Left renal pelvis (tissue), 4 donors: ENCODE measurements around the gene PKN1. TPM values are rescaled to one million over a fixed set of nuclear protein-coding genes. Genes with fewer than 3 reads are reported as not detected.

Experiments
- DNase-seq, 4 donors: peaks; one replicate each; pipeline ENCODE4 v3.0.0-alpha.2; 2013; ENCODE audit warnings: low read depth in 4 of 4, low spot score in 3 of 4
- polyA plus RNA-seq, 4 donors: library from polyadenylated mRNA; unstranded; fragments of 120-200 nt; gene quantifications; one replicate each; pipeline ENCODE4 v1.2.1, GENCODE V29; 2013; ENCODE audit not compliant: insufficient read length in 4 of 4

PKN1 gene
- polyA plus RNA-seq, 4 donors: 56.1 to 104 (median 80.8) TPM

GRCh38 chr19:14507704-14508542 lies 74.8 kb downstream of the PKN1 start:
- DNase-seq: no peak

DNA sequence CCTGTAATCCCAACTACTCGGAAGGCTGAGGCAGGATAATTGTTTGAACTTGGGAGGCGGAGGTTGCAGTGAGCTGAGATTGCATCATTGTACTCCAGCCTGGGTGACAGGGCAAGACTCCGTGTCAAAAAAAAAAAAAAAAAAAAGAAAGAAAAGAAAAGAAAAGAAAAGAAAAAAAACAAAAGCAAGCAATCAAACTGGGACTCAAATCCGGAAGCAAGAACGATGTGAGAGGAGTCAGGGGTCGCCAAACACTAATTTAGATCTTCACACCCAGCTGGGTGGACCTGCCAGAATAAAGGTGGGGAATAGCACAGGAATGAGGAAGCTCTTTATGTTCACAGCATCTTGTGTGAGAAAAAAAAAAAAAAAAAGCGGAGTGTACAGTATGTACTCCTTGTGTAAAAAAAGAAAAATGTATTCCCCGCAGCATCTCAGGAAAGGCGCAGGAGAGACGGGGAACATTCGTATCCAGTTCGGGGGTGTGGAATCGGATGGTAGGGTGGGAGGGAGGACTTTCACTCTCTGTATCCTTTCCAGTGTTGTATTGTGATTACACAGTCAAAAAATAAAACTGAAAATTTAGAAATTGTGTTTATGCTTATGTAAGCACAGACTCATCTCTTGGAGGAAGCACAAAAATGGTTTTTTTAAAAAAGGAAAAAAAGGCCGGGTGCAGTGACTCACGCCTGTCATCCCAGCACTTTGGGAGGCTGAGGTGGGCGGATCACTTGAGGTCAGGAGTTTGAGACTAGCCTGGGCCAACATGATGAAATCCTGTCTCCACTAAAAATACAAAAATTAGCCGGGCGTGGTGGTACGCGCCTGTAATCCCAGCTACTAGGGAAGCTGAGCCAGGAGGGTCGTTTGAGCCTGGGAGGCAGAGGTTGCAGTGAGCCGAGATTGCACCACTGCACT lies 77.5 kb downstream of the PKN1 start:
- DNase-seq: no peak

DNA sequence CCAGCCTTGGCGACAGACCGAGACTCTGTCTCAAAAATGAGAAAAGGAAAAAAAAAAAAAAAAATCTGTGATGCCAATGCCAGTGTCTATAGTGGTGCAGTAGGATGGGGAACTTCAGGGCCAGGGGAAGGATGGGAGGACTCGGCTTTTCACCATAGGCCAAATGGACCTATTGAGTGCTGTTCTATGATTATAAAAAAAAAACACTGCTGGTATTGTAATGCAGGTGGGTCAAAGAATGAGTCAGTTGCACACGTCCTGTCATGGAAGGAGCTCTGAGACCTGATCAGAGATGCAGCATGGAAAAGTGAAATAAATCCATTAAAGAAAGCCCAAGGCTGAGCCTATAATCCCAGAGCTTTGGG lies 78.1 kb downstream of the PKN1 start:
- DNase-seq: no peak

DNA sequence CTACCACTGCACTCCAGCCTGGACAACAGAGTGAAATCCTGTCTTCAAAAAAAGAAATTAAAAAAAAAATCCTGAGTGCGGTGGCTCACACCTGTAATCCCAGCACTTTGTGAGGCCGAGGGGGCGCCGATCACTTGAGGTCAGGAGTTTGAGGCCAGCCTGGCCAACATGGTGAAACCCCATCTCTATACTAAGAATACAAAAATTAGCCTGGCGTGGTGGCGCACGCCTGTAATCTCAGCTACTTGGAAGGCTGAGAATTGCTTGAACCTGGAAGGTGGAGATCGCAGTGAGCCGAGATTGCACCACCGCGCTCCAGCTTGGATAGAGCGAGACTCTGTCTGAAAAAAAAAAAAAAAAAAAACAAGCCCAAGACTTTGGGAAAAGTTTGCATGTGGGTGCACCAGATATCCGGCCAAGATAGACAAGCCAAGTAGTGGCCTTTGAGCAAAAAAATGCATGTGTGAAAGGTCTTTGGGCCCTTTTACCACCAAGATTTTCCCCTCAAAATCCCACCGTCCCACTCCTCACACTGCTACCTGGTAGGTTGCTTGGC lies 79.4 kb downstream of the PKN1 start:
- DNase-seq: no peak

DNA sequence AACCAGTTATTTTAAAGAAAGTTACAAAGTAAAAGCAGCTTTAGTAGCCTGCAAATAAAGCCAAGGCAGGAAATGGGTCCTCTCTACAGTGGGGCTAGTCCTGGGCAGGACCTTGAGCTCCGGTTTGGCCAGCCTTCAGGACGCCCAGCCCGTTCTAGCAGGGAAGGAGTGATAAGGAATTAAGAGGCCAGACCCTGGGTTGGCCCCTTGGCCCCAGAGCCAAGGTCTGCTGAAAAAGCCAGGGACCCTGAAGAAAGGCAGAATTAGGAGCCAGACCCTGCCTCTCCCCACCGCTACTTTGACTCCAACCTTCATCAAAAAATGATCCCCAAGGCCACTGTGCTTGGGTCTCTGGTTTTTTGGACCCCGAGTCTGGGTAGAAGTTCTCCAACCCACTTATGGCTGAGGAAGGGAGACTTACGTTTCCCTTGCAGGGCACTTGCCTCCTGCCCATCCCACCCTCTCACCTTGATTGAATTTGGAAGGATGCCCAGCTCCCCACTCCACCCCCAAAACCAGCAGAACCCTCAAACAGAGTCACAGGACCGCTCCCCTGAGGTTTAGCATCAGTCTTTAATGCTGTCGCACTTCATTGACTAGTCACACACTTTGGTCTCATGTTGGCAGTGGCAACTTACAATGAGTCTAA lies 81.2 kb downstream of the PKN1 start:
- DNase-seq: no peak

- DNase-seq: no peak
These were observed 82.5 kb downstream of the PKN1 start for GRCh38 chr19:14515501-14516047.

- DNase-seq: no peak
These were observed 83.0 kb downstream of the PKN1 start for GRCh38 chr19:14516048-14516534.

DNA sequence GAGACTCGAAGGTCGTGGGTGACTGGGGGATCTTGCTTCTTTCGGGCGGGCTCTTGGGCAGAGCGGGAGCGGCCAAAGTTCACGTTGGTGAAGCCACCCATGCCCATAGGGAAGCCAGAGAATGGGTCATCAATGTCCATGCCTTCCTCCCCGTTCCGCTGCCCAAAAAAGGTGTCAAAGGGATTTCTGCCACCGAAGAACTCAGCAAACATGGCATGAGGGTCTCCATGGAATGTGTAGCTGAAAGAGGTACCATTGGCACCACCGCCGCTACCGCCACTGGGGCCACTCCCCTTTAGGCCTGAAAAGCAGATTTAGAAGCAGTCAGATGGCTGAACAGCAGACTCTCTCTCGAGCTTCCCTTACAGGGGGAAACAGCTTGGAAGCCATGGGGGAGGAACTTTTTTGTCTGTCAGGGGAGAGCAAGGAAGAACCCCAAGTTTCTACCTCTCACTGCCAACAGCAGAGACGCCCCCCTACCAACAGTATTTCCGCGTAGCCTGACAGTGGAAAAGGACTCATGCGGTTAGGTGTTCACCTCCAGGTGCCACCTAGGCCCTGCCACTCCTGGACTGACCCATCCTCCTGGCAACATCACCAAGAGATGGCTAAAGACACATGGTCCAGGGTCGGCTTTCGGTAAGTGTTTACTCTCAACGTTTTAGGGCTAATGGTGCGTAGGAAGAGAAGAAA lies 83.8 kb downstream of the PKN1 start:
- no peak for DNase-seq

GRCh38 chr19:14517446-14517839 lies 84.3 kb downstream of the PKN1 start:
- no peak for DNase-seq

- no peak for DNase-seq
These were observed 84.9 kb downstream of the PKN1 start, which contains the start of gene DNAJB1 for GRCh38 chr19:14517840-14518505. Gene DNAJB1, minus strand, starts transcription at chr19:14518397. Its CDS starts 48 bp downstream, at chr19:14518349.

DNA sequence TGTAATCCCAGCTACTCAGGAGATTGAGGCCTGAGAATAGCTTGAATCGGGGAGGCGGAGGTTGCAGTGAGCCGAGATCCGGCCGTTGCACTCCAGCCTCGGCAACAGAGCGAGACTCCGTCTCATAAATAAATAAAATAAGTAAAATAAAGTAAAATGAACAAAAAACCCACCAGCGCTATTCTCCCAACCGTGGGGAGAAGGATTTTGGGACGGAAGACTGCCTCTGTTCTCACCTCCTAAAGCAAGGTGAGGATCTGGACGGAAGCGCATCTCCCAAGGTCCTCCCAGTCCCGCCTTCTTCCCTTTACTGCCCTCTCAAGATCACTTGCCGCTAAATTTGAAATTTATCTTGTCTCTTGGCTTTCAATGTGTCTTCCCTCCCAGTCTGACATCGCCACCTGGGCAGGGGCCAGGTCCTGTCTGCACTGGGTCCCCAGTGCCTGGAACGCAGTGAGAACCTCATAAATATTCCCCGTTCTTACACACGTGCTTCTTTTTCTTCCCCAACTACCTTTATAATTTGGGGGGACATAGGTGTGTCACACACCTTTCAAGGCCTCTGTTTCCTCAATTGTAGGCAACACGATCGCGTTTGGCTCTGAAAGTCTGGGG lies 86.2 kb downstream of the PKN1 start:
- no peak for DNase-seq

GRCh38 chr19:14519860-14520407 lies 86.8 kb downstream of the PKN1 start:
- DNase-seq: no peak

DNA sequence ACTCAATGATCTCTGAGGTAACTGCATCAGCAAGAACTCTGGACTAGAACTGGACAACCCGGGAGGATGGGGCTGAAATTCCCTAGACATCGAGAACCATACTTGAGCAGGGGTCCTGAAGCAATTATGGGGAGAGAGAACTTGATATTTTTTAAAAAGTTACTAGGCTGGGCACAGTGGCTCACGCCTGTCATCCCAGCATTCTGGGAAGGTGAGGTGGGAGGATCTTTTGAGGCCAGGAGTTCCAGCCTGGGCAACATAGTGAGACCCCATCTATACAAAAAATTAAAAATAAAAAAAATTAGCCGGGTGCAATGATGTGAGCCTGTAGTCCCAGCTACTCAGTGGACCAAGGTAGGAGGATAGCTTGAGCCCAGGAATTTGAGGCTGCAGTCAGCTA lies 87.4 kb downstream of the PKN1 start:
- no peak for DNase-seq

Other genes with a start within 250 kb of the PKN1 start
- 10 to 100 TPM; 34.7 to 60.6 (median 44.1) TPM for gene ADGRL1, start 227.1 kb upstream of the PKN1 start, polyA plus RNA-seq
- gene ADGRE5, start 51.9 kb upstream of the PKN1 start, polyA plus RNA-seq: 10 to 100 TPM; 20.3 to 44.8 (median 23.1) TPM
- 10 to 100 TPM; 36.1 to 70.0 (median 53.2) TPM for gene DDX39A, start 14.0 kb upstream of the PKN1 start, polyA plus RNA-seq
- gene PTGER1, start 42.0 kb downstream of the PKN1 start, polyA plus RNA-seq: 1 to 10 TPM in 3 of 4 donors, under 1 TPM in 1; 0.71 to 9.1 (median 2.5) TPM
- gene GIPC1, start 62.8 kb downstream of the PKN1 start, polyA plus RNA-seq: 100 to 1,000 TPM in 1 of 4 donors, 10 to 100 TPM in 3; 58.3 to 102 (median 63.4) TPM
- 100 to 1,000 TPM in 3 of 4 donors, 10 to 100 TPM in 1; 98.5 to 125 (median 104) TPM for gene DNAJB1, start 85.1 kb downstream of the PKN1 start, polyA plus RNA-seq
- gene TECR, start 96.3 kb downstream of the PKN1 start, polyA plus RNA-seq: 100 to 1,000 TPM in 3 of 4 donors, 10 to 100 TPM in 1; 64.8 to 153 (median 142) TPM
- 100 to 1,000 TPM in 1 of 4 donors, 10 to 100 TPM in 3; 72.3 to 131 (median 88.7) TPM for gene NDUFB7, start 138.8 kb downstream of the PKN1 start, polyA plus RNA-seq
- gene CLEC17A, start 149.8 kb downstream of the PKN1 start, polyA plus RNA-seq: under 1 TPM in 3 of 4 donors, not detected in 1; 0.09 to 0.30 (median 0.29) TPM
- gene ADGRE3, start 241.5 kb downstream of the PKN1 start, polyA plus RNA-seq: under 1 TPM in 2 of 4 donors, not detected in 2; 0.09 to 0.40 TPM